DMS153 (cell line): Measurements from ENCODE around the gene TMCO6.
"Not testable (repeated sequence)": the region's sequence is repeated elsewhere in the genome, so short reads cannot be mapped to it uniquely, and the experiment has no call there.

ENCODE experiments used
- DNase-seq: peaks from one replicate; lab custom pipeline; 2025; lab: John Stamatoyannopoulos, UW

The TMCO6 gene

DNA sequence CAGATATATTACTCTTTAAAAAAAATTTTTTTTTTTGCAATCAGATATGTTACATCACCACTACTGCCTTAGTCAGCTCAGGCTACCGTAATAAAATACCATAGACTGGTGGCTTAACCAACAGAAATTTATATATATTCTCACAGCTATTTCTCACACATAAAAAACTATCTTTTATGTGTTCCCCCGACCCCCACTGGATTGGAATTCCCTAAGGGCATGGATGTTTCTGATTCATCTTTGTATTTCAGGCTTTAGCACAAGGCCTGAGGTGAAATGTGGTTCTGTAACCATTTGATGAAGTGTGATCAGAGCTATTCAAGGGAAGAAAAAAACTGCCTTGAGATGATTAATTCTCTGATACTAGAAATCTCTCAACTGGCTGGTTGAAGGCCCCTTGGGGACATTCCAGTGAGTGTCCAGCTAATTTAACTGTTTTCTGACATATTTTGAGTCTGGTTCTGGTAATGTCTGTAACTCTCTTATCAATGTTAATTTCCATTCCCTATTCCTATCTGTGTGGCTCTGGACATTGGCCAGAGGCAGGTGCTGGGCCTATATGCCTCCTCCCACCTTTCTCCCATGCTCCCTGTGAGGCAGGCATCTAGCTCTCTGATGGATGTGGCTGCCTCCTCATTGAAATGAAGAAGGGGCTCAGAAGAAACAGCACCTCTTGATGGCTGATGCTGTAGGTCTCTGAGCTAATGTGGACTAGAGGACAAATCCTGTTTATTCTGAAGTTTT lies 8.8 kb upstream of the TMCO6 start:
- no peak for DNase-seq

DNA sequence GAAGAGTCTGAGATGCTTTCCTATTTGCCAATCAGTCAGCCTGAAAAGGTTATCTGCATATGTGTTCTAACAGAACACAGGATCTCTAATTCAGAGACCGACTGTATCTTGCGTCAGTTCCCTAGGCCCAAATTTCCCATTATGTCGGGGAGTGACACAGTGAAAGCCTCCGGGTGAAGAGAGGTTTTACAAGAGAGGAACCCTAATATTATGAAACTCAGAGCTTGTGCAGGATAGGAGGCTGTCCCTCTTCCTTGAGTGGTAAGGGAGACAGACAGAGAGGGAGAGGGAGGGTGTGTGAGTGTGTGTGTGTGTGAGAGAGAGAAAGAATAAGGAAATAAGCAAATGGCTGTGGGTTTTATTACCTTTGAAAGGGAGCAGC lies 8.2 kb upstream of the TMCO6 start:
- DNase-seq, result no peak

DNA sequence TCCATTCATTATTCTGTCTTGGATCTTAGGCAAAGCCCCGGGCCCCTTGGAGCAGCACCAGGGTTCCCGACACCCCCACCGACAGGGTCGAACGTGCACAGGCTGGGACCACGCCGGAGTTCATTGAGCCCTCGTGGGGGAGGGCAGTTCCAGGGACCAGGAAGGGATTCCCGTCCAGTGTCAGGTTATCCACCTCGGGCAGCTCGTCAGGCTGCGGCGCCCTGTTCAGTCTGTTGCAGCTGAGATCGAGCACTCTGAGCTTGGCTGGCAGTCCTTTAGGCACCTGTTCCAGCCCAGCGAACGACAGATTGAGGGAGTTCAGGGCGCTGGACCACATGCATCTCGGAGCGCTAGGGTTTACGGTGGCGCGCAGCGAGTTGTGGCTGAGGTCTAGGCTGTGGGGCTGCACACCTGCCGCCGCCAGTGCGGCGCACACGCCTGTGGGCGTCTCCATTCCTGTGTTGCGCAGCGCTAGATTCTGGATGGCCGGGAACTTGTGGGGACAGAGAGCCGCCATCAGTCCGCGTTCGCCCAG lies 7.4 kb upstream of the TMCO6 start:
- no peak for DNase-seq

DNA sequence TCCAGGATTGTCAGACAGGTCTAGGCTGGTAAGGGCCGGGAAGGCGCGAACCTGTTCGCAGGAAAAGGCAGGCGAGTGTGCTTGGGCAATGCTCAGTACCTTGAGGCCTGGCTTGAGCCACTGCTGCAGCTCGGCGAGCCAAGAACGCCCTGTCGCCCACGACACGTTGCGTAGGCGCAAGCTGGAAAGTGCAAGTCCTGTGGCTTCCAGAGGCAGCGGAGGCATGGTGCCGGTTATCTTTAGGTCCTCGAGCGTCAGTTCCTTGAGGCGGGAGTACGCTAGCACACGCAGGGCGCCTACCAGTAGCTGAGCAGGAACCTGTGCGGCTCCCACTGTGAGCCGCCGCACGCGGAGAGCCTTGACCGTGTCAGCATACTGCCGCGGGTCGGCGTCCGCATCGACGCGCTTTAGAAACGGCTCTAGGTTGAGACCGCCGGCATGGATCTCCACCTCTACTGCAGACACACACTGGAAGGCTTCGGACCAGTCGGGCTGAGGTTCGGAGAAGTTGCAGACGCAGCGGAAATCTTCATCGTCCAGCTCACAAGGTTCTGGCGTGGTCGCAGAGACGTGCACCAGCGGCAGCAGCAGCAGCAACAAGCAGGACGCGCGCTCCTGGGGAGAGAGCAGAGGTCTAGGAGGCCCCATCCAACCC lies 6.8 kb upstream of the TMCO6 start:
- no peak for DNase-seq

DNA sequence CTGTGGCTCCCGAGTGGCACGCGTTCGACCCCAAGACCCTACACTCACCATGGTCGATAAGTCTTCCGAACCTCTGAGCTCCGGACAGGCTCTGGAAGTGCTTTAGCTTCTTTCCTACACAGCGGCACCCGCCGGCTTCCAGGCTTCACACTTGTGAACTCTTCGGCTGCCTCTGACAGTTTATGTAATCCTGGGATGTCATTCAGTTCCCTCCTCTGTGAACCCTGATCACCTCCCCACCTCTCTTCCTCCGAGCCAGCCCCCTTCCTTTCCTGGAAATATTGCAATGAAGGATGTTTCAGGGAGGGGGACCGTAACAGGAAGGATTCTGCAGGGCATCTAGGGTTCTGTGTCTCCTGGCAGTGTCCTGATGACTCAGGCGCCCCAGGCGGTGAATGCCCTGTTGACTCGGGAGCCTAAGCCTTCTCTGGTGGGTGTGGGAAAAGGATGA lies 6.2 kb upstream of the TMCO6 start, which contains the start of gene CD14:
CD14 (minus strand) TSS at position 155 of the 451 bp plus-strand sequence; CDS start at position 51, 104 bp downstream.
- DNase-seq, result no peak

DNA sequence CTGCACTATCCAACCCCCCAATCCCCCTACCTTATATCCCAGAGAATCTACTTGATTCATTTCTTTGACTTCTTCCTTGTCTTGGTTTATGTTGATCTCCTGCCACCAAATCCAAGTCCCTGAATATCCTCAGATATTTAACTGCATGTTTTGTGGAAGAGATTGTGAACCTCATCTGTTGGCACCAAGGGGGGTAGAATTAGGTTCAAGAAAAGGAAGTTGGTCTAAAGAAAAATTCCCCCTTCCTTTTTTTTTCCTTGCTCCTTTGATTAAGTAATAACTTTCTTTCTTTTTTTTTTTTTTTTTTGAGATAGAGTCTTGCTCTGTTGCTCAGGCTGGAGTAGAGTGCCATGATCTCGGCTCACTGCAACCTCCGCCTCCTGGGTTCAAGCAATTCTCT lies 5.8 kb upstream of the TMCO6 start:
- no peak for DNase-seq

DNA sequence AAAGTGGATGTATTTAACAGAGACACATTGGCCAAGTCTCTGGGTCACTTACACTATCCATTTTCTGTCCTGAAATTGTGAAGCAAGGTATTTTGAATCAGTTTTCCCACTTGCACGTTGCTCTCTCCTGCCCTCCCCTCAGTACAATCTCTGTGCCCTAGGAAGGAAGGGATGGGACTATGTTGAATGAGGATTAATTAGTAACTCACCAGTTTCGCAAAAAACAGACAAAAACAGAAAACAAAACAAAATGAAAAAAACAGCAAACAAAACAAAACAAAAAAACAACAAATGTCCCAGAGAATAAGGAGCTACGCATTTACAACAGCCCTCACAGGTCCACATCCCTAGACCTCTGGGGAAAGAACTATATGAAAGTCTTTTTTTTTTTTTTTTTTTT lies 5.1 kb upstream of the TMCO6 start:
- DNase-seq, result no peak

DNA sequence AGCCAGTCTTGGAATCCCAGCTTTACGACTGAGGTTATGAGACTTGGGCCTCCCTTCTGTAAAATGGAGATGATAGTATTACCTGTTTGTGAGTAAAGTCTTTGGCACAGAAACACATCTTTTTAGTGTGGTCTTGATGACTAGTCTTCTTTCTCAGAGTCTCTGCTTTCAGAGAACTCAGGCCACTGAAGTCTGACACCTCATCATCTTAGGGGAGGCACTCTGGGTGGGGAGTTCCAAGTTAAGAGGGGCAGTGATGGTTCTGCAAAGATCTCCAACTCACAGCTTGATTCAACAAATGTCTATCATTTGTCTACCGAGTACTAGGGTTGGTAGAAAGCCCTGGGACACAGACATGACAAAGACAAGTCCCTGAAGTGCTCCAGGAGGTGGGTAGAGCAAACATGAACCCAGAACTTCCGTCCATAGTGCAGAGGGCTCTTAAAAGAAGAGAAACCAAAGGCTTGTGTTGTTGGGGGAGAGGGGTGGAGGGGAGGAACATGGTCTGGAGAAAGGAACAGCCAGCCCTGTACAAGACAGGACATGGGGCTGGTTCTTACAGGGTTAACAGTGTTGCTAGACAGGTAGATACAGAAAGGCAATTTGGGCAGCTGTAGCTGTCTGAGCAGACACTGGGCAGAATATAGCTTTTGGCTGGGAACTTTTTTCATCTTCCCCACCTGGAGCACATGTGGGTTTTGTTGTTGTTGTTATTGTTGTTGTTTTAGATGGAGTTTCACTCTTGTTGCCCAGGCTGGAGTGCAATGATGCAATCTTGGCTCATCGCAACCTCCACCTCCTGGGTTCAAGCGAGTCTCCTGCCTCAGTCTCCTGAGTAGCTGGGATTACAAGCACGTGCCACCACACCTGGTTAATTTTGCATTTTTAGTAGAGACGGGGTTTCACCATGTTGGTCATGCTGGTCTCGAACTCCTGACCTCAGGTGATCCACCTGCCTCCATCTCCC lies 3.7 kb upstream of the TMCO6 start:
- DNase-seq, result no peak

DNA sequence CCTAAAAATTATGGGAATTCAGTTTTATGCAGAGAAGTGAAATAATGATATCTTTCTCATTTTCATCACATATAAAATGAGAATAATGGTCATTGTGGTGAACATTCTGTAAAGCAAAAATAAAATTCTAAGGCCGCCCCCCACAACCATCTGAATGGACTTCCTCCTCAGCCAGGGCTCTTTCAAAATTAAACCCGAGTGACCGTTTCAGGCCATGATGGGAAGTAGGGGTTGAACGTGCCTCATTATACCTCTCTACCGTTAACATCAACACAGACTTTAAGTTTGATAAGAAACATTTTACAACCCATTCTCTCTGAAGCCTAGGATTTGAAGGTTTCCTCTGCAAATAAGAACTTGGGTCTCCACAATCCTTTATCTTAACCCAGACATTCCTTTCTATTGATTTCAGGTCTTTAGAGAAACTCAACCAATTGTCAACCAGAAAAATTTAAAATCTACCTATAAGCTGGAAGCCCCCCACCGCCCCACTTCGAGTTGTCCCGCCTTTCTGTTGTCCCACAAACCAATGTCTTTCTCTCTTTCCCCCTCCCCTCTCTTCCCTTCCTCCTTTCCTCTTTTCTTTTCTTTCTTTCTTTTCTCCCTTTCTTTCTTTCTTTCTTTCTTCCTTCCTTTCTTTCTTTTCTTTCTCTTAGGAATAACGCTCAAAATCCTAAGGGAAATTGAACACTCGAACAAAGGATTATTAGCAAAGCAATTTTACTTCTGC lies 1.7 kb upstream of the TMCO6 start:
- no peak for DNase-seq

DNA sequence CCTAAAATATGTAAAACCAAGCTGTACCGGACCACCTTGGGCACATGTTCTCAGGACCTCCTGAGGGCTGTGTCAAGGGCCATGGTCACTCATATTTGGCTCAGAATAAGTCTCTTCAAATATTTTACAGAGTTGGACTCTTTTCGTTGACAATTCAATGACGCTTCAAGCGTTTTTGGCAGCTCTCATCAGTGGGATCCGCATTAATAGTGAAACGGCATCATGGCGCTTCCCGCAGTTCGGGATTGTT lies 428 bp upstream of the TMCO6 start:
- DNase-seq, result not testable (repeated sequence)

DNA sequence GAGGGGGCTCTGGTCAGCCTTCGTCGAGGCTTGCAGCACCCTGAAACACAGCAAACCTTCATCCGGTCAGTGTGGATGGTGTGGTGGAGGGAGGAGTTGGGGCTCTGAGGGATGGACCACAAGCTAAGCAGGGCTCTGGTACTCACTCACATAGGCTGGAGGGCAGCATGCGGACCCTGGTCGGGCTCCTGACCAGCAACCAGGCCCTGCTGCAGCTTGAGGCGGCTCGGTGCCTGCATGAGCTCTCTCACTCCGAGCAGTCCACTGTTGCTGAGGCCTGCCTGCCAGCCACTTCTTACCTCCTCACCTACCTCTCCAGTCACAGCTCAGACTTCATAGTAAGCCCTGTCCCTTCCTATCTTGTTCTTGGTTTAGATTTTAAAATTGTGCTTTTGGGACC lies 2.5 kb downstream of the TMCO6 start:
- no peak for DNase-seq

DNA sequence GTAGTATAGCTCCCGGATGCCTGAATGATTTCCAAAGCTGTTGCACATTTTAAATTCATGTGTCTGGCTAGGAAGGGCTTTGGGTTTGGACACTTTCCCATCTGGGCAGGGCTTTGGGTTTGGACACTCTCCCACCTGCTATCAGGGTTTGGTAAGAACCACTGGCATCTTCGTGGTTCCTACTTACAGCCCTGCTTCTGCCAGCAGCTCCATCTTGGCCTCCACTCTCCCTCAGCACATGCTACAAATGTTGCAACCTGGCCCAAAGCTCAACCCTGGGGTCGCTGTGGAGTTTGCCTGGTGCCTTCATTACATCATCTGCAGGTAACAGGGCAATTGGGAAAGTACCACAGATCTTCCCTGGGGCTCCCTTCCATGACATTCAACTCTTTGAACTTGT lies 3.5 kb downstream of the TMCO6 start:
- DNase-seq, result no peak

DNA sequence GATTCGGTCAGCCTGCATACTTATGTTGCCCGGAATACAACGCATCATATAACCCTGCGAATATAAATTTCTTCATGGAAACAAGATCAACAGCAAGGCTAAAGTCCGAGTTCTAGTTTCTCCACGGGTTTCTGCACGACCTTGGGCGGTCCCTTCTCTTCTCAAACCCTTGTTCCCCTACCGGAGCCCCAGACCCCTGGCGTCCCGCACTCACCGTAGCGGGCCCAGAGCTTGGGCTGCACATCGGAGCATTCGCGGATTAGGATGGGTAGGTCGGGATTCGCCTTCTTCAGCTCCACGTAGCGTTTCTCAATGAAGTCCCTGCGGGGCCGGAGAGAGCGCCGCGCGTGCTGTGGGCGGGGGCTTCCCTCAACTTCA lies 7.8 kb downstream of the TMCO6 start:
- no peak for DNase-seq

DNA sequence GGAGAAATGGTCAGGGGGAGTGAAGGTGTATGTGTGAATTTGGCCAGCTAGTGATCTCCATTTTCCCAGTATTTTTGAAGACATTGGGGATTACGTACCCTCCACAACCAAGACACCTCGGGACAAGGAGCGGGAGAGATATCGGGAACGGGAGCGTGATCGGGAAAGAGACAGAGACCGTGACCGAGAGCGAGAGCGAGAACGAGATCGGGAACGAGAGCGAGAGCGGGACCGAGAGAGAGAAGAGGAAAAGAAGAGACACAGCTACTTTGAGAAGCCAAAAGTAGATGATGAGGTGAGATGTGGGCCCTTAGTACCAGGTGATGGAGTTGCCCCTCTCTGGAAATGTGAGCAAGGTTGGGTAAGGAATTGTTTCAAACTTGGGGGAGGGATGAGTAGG lies 19.6 kb downstream of the TMCO6 start:
- DNase-seq, result no peak

DNA sequence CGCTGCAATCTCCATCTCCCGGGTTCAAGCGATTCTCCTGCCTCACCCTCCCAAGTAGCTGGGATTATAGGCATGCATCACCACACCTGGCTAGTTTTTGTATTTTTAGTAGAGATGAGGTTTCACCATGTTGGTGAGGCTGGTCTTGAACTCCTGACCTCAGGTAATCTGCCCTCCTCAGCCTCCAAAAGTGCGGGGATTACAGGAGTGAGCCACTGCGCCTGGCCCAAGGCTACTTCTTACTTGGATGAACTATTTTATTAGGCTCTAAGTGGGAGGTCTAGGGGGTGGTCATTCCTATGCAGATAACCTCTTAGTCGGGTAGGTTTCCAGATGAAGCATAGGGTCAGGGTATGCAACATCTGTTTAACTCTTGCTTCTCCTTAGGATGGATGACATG lies 21.1 kb downstream of the TMCO6 start:
- not testable (repeated sequence) for DNase-seq

DNA sequence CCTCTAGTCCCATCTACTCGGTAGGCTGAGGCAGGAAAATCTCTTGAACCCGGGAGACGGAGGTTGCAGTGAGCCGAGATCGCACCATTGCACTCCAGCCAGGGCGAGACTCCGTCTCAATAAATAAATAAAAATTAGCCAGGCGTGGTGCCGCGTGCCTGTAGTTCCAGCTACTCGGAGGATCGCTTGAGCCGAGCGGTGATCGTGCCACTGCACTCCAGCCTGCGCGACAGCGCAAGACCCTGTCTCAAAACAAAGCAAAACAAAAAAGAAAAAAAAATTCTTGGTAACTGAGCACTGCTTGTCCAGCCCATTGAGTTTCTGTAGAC lies 24.7 kb downstream of the TMCO6 start:
- no peak for DNase-seq

DNA sequence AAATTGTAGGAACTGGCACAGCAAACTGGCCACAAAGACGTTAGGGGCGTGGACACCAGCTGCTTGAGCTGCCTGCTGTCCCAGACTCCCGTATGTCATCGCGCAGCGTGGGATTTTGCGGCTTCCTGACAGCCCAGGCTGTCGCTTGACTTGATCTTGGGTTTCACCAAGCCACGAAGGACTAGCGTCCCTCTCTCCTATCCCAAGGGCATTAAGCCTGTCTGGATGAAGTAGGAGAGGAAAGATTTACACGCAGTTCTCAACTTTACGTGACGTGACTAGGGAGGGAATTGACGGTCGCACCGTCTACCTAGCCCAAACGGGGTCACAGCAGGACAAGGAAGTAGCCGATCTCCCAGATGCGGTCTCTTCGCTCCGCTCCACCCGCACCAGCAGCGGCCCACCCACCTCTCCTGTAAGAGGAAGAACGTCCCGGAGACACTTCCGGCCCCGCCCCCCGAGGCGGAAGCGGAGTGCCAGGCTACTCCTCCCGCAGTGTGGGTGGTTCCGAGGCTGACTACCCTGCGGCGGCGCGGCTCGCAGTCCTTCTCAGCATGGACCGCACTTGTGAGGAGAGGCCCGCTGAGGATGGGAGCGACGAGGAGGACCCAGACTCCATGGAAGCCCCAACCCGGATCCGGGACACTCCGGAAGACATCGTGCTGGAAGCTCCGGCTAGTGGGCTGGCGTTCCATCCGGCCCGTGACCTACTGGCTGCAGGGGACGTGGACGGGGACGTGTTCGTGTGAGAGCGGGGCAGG lies 25.3 kb downstream of the TMCO6 start, which contains the start of gene WDR55:
WDR55 (plus strand) TSS at position 546 of the 761 bp plus-strand sequence; CDS start at position 555, 9 bp downstream.
- DNase-seq, result peak; percentile 71

DNA sequence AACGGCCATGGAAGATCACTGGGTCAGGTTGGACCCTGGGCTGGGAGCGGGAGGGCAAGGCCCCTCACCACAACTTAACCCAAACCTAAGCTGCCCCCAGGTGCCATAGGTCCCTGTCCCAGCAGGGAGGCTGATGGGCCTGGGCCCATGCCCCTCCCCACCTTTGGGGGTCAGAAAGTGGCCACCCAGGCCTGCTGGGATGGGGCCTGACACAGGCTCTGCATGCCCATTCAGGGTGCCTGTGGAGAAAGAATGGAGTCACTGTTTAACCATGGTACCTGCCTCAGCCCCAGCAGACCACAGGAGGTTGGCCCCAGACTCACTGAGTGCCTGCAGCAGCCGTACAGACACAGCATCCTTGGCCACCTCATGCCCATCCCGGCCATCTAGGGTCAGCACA lies 31.8 kb downstream of the TMCO6 start:
- not testable (repeated sequence) for DNase-seq

DNA sequence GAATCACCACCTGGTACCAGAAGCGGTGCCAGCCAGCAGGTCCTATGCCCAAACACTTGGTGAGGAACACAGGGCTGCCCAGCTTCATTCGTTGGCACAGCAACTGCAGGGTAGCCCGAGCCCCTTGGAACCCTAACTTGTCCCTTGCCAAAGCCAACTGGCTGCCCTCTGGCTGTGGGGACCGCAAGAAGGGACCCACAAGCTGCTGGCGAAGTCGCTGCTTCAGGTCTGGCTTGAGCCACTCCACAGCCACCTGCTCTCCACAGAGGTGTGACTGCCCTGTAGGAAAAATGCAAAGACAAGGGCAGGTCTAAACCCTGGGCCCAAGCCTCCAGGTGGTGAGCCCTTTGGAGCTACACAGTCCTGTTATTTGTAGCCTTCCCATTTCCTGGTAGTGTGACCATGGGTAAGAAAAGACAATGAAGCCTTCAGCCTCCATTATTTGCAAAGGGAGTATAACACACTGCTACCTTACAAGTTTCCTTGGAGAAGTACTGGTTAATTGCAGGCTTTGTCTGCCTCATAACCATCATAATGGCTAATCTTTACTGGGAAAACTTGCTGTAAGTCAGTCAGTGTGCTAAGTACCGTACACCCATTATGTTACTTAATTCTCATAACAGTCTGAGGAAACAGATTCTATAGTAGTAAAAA lies 32.3 kb downstream of the TMCO6 start:
- no peak for DNase-seq

DNA sequence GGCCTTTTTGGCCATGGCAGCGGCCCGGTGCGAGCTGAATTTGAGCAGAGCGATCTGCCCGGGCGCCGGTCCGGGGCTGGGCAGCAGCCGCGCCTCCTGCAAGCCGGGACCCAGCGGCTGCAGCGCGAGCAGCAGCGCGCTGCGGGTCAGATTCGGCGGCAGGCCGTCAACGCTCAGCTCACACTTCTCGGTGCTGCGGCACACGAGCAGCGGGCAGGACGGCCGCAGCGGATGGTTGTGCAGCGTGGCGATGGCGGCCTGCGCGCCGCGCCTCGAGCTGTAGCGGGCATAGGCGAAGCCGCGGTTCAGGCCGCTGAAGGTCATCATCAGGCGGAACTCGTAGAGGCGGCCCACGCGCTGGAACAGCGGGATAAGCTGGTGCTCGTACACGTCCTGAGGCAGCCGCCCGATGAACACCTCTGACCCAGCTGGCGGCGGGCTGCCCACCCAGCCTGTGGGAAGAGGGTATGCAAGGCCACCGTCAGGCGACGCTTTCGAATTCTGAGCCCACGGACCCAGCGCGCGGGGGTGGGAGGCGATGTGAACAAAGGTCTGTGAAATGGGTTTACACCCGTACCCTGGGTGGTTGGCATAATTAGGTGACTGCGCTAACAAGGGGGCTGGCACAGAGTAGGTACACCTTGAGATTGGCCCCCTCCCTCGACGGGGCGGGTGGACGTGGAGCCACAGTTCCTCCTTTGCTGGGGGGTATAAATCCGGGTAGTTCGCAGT lies 33.4 kb downstream of the TMCO6 start:
- no peak for DNase-seq
